HCT116 (cell line): ENCODE results near the gene CIAO2B. TPM values are rescaled to one million over a fixed set of nuclear protein-coding genes. Genes with fewer than 3 reads are reported as not detected.

Experiments
- ATAC-seq: fragments of 200-7000 bp; cut with Tn5 transposase; 2 replicates; pipeline ENCODE4 v1.9.1; 2020; ENCODE audit warnings: mild to moderate bottlenecking, moderate library complexity
- BruUV-seq: library from RNA; stranded (reverse); fragments of 400-500 nt; replicated peaks from 2 replicates; lab custom pipeline; 2021; lab: Mats Ljungman, UMichigan
- CTCF ChIA-PET: fragments of 300-600 bp; sonication (Branson Sonifier 250); formaldehyde crosslinking; loops from one replicate; lab custom pipeline; 2021; ENCODE audit warnings: antibody characterized with exemption; lab: Charles Lee
- POLR2A ChIA-PET: fragments of 300-600, 350-600 bp; sonication (Branson Sonifier 250); formaldehyde crosslinking; loops from one replicate; lab custom pipeline; 2021; ENCODE audit warnings: antibody characterized with exemption; lab: Charles Lee
- RAD21 ChIA-PET, 2 experiments: fragments of 300-600 bp; sonication (Branson Sonifier 250); formaldehyde crosslinking; loops; one replicate each; lab custom pipeline; 2023; ENCODE audit warnings: low total read pairs in 2 of 2; ENCODE audit not compliant: uncharacterized antibody in 2 of 2, unreplicated experiment in 2 of 2, low non-redundant PET in 1 of 2; lab: Charles Lee
- DNase-seq: peaks from one replicate; pipeline ENCODE4 v3.0.0-alpha.2; 2010; ENCODE audit warnings: low read depth, low spot score
- H2AFZ ChIP-seq: fragments of 200-600 bp; shearing (Covaris generic), sonication (generic); 2 replicates; pipeline ENCODE4 v1.6.1; 2017; ENCODE audit warnings: low read depth, mixed run types, mixed read lengths, antibody characterized with exemption, low read length; ENCODE audit not compliant: poor library complexity, severe bottlenecking
- H3K27ac ChIP-seq: 2 replicates; pipeline ENCODE4 v1.5.1; 2012; ENCODE audit warnings: low read depth, low read length
- H3K27me3 ChIP-seq: fragments of 200-600 bp; sonication (generic); 2 replicates; pipeline ENCODE4 v1.6.1; 2016; ENCODE audit warnings: mixed run types, low read length, mixed read lengths; ENCODE audit not compliant: insufficient read depth
- H3K36me3 ChIP-seq, 2 experiments: fragments of 200-500 bp in 1 of 2; fragments of 200-600 bp in 1 of 2; sonication (Bioruptor generic) in 1 of 2; sonication (generic) in 1 of 2; 2 replicates each; pipeline versions ENCODE4 v1.5.1 to v1.6.1; 2014 to 2016; ENCODE audit warnings: low read length in 2 of 2, inconsistent platforms in 1 of 2, mixed read lengths in 1 of 2, mixed run types in 1 of 2; ENCODE audit not compliant: insufficient read depth in 2 of 2, control insufficient read depth in 1 of 2
- H3K4me1 ChIP-seq, 2 experiments: fragments of 200-600 bp in 1 of 2; sonication (generic) in 1 of 2; 2 replicates each; pipeline versions ENCODE4 v1.5.1 to v1.6.1; 2012 to 2017; ENCODE audit warnings: low read length in 2 of 2, inconsistent platforms in 1 of 2, mild to moderate bottlenecking in 1 of 2, mixed read lengths in 1 of 2, mixed run types in 1 of 2, moderate library complexity in 1 of 2; ENCODE audit not compliant: insufficient read depth in 2 of 2, control insufficient read depth in 1 of 2
- H3K4me2 ChIP-seq: fragments of 200-600 bp; sonication (generic); 2 replicates; pipeline ENCODE4 v1.6.1; 2017; ENCODE audit warnings: mixed run types, low read length, mixed read lengths
- H3K4me3 ChIP-seq, 2 experiments: fragments of 200-600 bp in 1 of 2; sonication (generic) in 1 of 2; replicated peaks in 1 of 2; 2 replicates each; pipeline ENCODE4 v1.5.1; 2011 to 2016; ENCODE audit warnings: low read length in 2 of 2, control low read depth in 1 of 2, low read depth in 1 of 2, mild to moderate bottlenecking in 1 of 2, mixed read lengths in 1 of 2, mixed run types in 1 of 2
- H3K79me2 ChIP-seq: fragments of 200-600 bp; sonication (generic); 2 replicates; pipeline ENCODE4 v1.6.1; 2017; ENCODE audit warnings: mild to moderate bottlenecking, mixed run types, low read length, moderate library complexity, mixed read lengths; ENCODE audit not compliant: insufficient read depth
- H3K9ac ChIP-seq: fragments of 200-600 bp; sonication (generic); 2 replicates; pipeline ENCODE4 v1.6.1; 2016; ENCODE audit warnings: low read length, mixed read lengths
- H3K9me2 ChIP-seq: fragments of 200-600 bp; sonication (generic), shearing (Covaris generic); 2 replicates; pipeline ENCODE4 v1.6.1; 2017; ENCODE audit warnings: mixed run types, mild to moderate bottlenecking, moderate library complexity; ENCODE audit not compliant: insufficient read depth
- H3K9me3 ChIP-seq, 2 experiments: fragments of 200-500 bp in 1 of 2; fragments of 200-600 bp in 1 of 2; sonication (Bioruptor generic) in 1 of 2; sonication (generic) in 1 of 2; 2 replicates each; pipeline ENCODE4 v1.6.1; 2014 to 2017; ENCODE audit warnings: low read length in 2 of 2, mixed read lengths in 2 of 2, inconsistent platforms in 1 of 2, low read depth in 1 of 2, mild to moderate bottlenecking in 1 of 2, mixed run types in 1 of 2, moderate library complexity in 1 of 2; ENCODE audit not compliant: control insufficient read depth in 1 of 2, insufficient read depth in 1 of 2
- H4K20me1 ChIP-seq: fragments of 200-600 bp; sonication (generic), shearing (Covaris generic); 2 replicates; pipeline ENCODE4 v1.6.1; 2017; ENCODE audit warnings: mixed run types, mild to moderate bottlenecking, moderate library complexity; ENCODE audit not compliant: insufficient read depth
- CBX3 ChIP-seq: IDR thresholded peaks from 2 replicates; pipeline ENCODE4 v1.6.1; 2012; ENCODE audit warnings: low read depth
- EZH2 ChIP-seq: fragments of 200-600 bp; sonication (generic); IDR thresholded peaks from 2 replicates; pipeline ENCODE4 v1.6.1; 2017; ENCODE audit warnings: antibody characterized with exemption, mixed run types
- FOSL1 ChIP-seq: IDR thresholded peaks from 2 replicates; pipeline ENCODE4 v1.6.1; 2012; ENCODE audit warnings: low read depth
- ZFX ChIP-seq: fragments of 450-650 bp; IDR thresholded peaks from 2 replicates; pipeline ENCODE4 v1.6.1; 2017
- ZNF274 ChIP-seq: fragments of 200-500 bp; sonication (Bioruptor generic); IDR thresholded peaks from 2 replicates; pipeline ENCODE4 v1.6.1; 2014; ENCODE audit warnings: mild to moderate bottlenecking, low read depth, low read length, inconsistent platforms
- intact Hi-C: fragments of 100-400 bp; cut with micrococcal nuclease; formaldehyde crosslinking; loops from 2 replicates; pipeline ENCODE4 v1.10.0; 2022
- total RNA-seq: library from RNA; stranded (reverse); gene quantifications from one replicate; pipeline ENCODE4 v1.2.1, GENCODE V29; 2021; ENCODE audit not compliant: unreplicated experiment
- TF ChIP-seq, protein P1 (sequence below), 3 experiments: fragments of 200-600 bp in 1 of 3; sonication (generic) in 1 of 3; IDR thresholded peaks in 2 of 3; conservative IDR thresholded peaks in 1 of 3; 2 replicates each; pipeline ENCODE4 v1.5.1; 2012 to 2017; ENCODE audit warnings: low read depth in 2 of 3, low read length in 2 of 3, antibody characterized with exemption in 1 of 3, borderline replicate concordance in 1 of 3, control low read depth in 1 of 3, mild to moderate bottlenecking in 1 of 3, mixed read lengths in 1 of 3, mixed run types in 1 of 3, moderate library complexity in 1 of 3; ENCODE audit not compliant: insufficient read depth in 1 of 3
- TF ChIP-seq, protein P2 (sequence below): IDR thresholded peaks from 2 replicates; pipeline ENCODE4 v1.6.1; 2012; ENCODE audit warnings: low read depth

The CIAO2B gene
- total RNA-seq, 1 experiment from 2014 or later = 113 TPM

DNA sequence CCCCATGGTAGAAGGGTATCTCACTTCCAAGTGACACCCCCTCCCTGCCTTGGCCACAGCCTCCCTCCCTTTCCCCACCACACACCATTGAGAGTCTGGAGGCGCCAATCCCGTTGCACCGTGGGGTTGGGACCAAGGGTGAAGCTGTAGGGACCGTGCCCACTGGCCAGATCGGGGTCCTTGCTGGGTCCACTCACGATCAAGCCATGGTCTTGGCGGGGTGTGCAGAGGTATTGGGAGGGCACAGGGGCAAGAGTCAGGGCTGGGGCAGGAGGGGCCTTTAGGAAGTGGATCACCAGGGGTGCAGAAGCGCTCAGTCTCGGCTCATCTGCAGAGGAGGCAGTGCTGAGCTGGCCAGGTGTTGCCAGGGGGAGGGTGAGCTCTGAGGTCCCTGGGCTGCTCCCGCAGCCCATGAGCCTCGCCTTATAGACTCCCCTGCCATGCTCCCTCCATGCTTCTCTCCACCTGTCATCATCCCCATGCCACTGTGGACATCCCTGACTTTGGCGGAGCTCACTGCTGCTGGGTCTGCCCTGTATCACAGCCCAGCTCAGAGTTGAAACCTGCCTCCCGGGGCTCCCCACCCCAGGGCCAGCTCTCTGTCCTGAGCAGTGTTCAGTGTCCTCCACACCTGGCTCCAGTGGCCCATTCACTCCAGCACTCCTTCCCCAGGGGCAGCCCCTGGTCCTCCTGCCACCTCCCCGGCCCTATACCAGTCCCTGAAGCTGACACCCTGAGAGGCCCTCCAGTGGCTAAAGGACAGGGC is 23.8 kb downstream of the CIAO2B start:
- intact Hi-C loops = no loop called here
- POLR2A ChIA-PET = interaction anchor here (1.0 kb wide), 1 partner anchor 9 kb away, joined by 3 read pairs; no protein-coding TSS in a partner anchor
- RAD21 ChIA-PET = interaction anchor here (0.8 to 1.2 kb wide), 2 partner anchors 19 to 463 kb away, joined by 3 to 4 read pairs; no protein-coding TSS in a partner anchor
- no peak overlapping the region for H2AFZ ChIP-seq
- no peaks in the 10 kb centered on the region for H3K9me2 ChIP-seq
- no peak overlapping the region for H3K9ac ChIP-seq
- no peak overlapping the region for H3K4me2 ChIP-seq
- no peaks in the 10 kb centered on the region for H3K27me3 ChIP-seq
- no peaks in the 10 kb centered on the region for H4K20me1 ChIP-seq
- TF ChIP-seq ZFX (no peak), CBX3 (no peak), EZH2 (no peak), FOSL1 (no peak), ZNF274 (no peak)
- TF ChIP-seq, protein P1, sequence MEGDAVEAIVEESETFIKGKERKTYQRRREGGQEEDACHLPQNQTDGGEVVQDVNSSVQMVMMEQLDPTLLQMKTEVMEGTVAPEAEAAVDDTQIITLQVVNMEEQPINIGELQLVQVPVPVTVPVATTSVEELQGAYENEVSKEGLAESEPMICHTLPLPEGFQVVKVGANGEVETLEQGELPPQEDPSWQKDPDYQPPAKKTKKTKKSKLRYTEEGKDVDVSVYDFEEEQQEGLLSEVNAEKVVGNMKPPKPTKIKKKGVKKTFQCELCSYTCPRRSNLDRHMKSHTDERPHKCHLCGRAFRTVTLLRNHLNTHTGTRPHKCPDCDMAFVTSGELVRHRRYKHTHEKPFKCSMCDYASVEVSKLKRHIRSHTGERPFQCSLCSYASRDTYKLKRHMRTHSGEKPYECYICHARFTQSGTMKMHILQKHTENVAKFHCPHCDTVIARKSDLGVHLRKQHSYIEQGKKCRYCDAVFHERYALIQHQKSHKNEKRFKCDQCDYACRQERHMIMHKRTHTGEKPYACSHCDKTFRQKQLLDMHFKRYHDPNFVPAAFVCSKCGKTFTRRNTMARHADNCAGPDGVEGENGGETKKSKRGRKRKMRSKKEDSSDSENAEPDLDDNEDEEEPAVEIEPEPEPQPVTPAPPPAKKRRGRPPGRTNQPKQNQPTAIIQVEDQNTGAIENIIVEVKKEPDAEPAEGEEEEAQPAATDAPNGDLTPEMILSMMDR (IDR thresholded peaks at IDR 0.05 in 2 of 3, conservative IDR thresholded peaks at IDR 0.05 in 1 of 3; ENCODE audit: borderline replicate concordance in 1 of 3, insufficient read depth in 1 of 3, low read depth in 2 of 3, low read length in 2 of 3) = no peak
- TF ChIP-seq, protein P2, sequence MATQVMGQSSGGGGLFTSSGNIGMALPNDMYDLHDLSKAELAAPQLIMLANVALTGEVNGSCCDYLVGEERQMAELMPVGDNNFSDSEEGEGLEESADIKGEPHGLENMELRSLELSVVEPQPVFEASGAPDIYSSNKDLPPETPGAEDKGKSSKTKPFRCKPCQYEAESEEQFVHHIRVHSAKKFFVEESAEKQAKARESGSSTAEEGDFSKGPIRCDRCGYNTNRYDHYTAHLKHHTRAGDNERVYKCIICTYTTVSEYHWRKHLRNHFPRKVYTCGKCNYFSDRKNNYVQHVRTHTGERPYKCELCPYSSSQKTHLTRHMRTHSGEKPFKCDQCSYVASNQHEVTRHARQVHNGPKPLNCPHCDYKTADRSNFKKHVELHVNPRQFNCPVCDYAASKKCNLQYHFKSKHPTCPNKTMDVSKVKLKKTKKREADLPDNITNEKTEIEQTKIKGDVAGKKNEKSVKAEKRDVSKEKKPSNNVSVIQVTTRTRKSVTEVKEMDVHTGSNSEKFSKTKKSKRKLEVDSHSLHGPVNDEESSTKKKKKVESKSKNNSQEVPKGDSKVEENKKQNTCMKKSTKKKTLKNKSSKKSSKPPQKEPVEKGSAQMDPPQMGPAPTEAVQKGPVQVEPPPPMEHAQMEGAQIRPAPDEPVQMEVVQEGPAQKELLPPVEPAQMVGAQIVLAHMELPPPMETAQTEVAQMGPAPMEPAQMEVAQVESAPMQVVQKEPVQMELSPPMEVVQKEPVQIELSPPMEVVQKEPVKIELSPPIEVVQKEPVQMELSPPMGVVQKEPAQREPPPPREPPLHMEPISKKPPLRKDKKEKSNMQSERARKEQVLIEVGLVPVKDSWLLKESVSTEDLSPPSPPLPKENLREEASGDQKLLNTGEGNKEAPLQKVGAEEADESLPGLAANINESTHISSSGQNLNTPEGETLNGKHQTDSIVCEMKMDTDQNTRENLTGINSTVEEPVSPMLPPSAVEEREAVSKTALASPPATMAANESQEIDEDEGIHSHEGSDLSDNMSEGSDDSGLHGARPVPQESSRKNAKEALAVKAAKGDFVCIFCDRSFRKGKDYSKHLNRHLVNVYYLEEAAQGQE = no peak
- peaks cover 7 to 20% of the 10 kb centered on the region in 2 experiments for H3K4me1 ChIP-seq
- H3K4me3 ChIP-seq = no peak overlapping the region
- no peaks in the 10 kb centered on the region for H3K36me3 ChIP-seq
- H3K27ac ChIP-seq = no peak overlapping the region
- H3K79me2 ChIP-seq = no peaks in the 10 kb centered on the region
- no peak for DNase-seq
- ATAC-seq = no peak
- H3K9me3 ChIP-seq = no peaks in the 10 kb centered on the region
- no TSS peak for BruUV-seq
- CTCF ChIA-PET = interaction anchor here (0.8 to 2.2 kb wide), 12 partner anchors 8 to 51 kb away, joined by 3 to 10 read pairs (median 5); partner anchors contain the start of genes CDH16, CES3 and PDP2
